Measurements from ENCODE around the gene PTPRE.

The PTPRE gene

GRCh38 chr10:127964621-127965020 is 57.7 kb downstream of the PTPRE start:
- POLR2A ChIA-PET, result no interaction called here
- TF ChIP-seq HIC1 (tag by site-specific recombination; IDR thresholded peaks at IDR 0.05) (no peak), GLIS2 (tag by site-specific recombination; IDR thresholded peaks at IDR 0.05) (no peak), ZNF621 (tag by site-specific recombination; IDR thresholded peaks at IDR 0.05) (no peak), ZFP41 (tag by site-specific recombination; IDR thresholded peaks at IDR 0.05; ENCODE audit: borderline replicate concordance) (no peak), ZNF626 (tag by site-specific recombination; IDR thresholded peaks at IDR 0.05) (no peak), ZNF121 (tag by site-specific recombination; IDR thresholded peaks at IDR 0.05) (no peak), KLF8 (tag by site-specific recombination; IDR thresholded peaks at IDR 0.05) (no peak), ZNF148 (tag by site-specific recombination; IDR thresholded peaks at IDR 0.05; ENCODE audit: borderline replicate concordance) (no peak), ZNF391 (tag by site-specific recombination; IDR thresholded peaks at IDR 0.05; ENCODE audit: borderline replicate concordance, low read depth) (no peak), ZBTB20 (tag by site-specific recombination; IDR thresholded peaks at IDR 0.05) (no peak), PBX3 (CRISPR knock-in tag; IDR thresholded peaks at IDR 0.05) (no peak)
- CTCF ChIA-PET, result interaction anchor here (0.6 kb wide), 1 partner anchor 56 kb away, joined by 3 read pairs; no protein-coding TSS in a partner anchor

GRCh38 chr10:127966875-127967274 is 60.0 kb downstream of the PTPRE start:
- no peak overlapping the region for H3K4me3 ChIP-seq (ENCODE audit: low read depth, low read length)
- POLR2A ChIA-PET, result no interaction called here
- CTCF ChIA-PET, result interaction anchor here (1.0 kb wide), 1 partner anchor 66 kb away, joined by 3 read pairs; no protein-coding TSS in a partner anchor
- TF ChIP-seq ZNF157 (tag by site-specific recombination; IDR thresholded peaks at IDR 0.05) (no peak), INSM2 (tag by site-specific recombination; IDR thresholded peaks at IDR 0.05) (no peak), ZNF140 (tag by site-specific recombination; IDR thresholded peaks at IDR 0.05) (no peak), ZNF610 (tag by site-specific recombination; IDR thresholded peaks at IDR 0.05; ENCODE audit: borderline replicate concordance) (no peak), ZNF555 (tag by site-specific recombination; conservative IDR thresholded peaks at IDR 0.05) (no peak), TSHZ1 (tag by site-specific recombination; IDR thresholded peaks at IDR 0.05; ENCODE audit: borderline replicate concordance) (no peak), ZBTB26 (tag by site-specific recombination; optimal IDR thresholded peaks at IDR 0.05) (no peak), REPIN1 (tag by site-specific recombination; IDR thresholded peaks at IDR 0.05; ENCODE audit: low read depth) (no peak), ZSCAN4 (tag by site-specific recombination; IDR thresholded peaks at IDR 0.05) (no peak), ZNF837 (tag by site-specific recombination; IDR thresholded peaks at IDR 0.05) (no peak), ZBTB1 (tag by site-specific recombination; IDR thresholded peaks at IDR 0.05) (no peak)

More at GRCh38 chr10:127964621-127965020, 57.7 kb downstream of the PTPRE start:
- H3K9me3 ChIP-seq (ENCODE audit: control insufficient read depth, insufficient read depth, low read depth, low read length), result no peaks in the 10 kb centered on the region
- H3K27ac ChIP-seq (ENCODE audit: extremely low read depth, low read depth, low read length), result no peak overlapping the region
- H3K4me1 ChIP-seq (ENCODE audit: control insufficient read depth, insufficient read depth, low read length), result no peaks in the 10 kb centered on the region
- no peak overlapping the region for H3K4me3 ChIP-seq (ENCODE audit: low read depth, low read length)
- H3K36me3 ChIP-seq (ENCODE audit: control insufficient read depth in 2 of 2, insufficient read depth in 1 of 2, low read length in 2 of 2), result no peaks in the 10 kb centered on the region

More at GRCh38 chr10:127966875-127967274, 60.0 kb downstream of the PTPRE start:
- no peaks in the 10 kb centered on the region for H3K9me3 ChIP-seq (ENCODE audit: control insufficient read depth, insufficient read depth, low read depth, low read length)
- no peak overlapping the region for H3K27ac ChIP-seq (ENCODE audit: extremely low read depth, low read depth, low read length)
- H3K36me3 ChIP-seq (ENCODE audit: control insufficient read depth in 2 of 2, insufficient read depth in 1 of 2, low read length in 2 of 2), result no peaks in the 10 kb centered on the region
- H3K4me1 ChIP-seq (ENCODE audit: control insufficient read depth, insufficient read depth, low read length), result no peaks in the 10 kb centered on the region
